ENCODE measurements around the gene XPR1. TPM values are rescaled to one million over a fixed set of nuclear protein-coding genes. Genes with fewer than 3 reads are reported as not detected.

XPR1 gene
- total and polyA plus RNA-seq, 2 of the 8 experiments (the other 6 are each of a cell fraction or from before 2014, with no cell fraction given), result 28.6 to 43.9 TPM

DNA sequence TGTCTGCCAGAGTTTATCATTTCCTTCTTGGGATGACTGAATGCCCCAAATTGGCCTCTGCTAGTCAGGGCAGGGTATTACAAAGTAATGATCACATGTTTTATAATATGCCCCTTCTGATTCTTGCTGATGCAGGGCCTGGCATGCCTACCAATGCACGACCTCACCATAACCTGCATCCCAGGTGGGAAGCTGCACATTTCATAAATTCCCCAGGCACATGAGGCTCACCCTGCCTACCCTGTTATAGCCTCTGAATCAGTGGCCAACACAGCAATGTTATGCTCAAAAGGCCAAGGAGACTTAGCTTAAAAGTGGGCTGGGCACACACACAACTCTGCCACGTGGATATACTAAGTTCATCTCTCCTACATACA, 28.0 kb upstream of the XPR1 start:
- Histone ChIP-seq H2BK20ac (ENCODE audit: low read length) (no peak overlapping the region), H3K9ac (replicated peaks in 1 of 4; ENCODE audit: extremely low read depth in 1 of 4, low read depth in 3 of 4, low read length in 3 of 4) (no peak overlapping the region), H3K27me3 (replicated peaks in 1 of 4; ENCODE audit: control insufficient read depth in 3 of 4, extremely low read depth in 1 of 4, insufficient read depth in 3 of 4, low read length in 3 of 4) (no peaks in the 10 kb centered on the region; a peak in 1 of 7 replicates), H2BK5ac (ENCODE audit: low read depth, low read length) (no peak overlapping the region), H2BK12ac (ENCODE audit: low read depth, low read length) (no peak overlapping the region), H3K14ac (ENCODE audit: insufficient read length) (no peak overlapping the region), H2AFZ (ENCODE audit: low read length) (no peak overlapping the region), H4K91ac (replicated peaks; ENCODE audit: insufficient read length, low read length) (no peak overlapping the region), H2BK120ac (replicated peaks; ENCODE audit: low read depth, low read length) (no peak overlapping the region), H2BK15ac (ENCODE audit: low read length) (no peak overlapping the region), H3K36me3 (ENCODE audit: control insufficient read depth in 2 of 4, insufficient read depth in 4 of 4, low read length in 3 of 4) (no peaks in the 10 kb centered on the region), H3K4me2 (ENCODE audit: insufficient read depth in 1 of 2, low read depth in 2 of 2, low read length in 2 of 2) (no peak overlapping the region), H4K5ac (ENCODE audit: insufficient read length, low read depth, low read length) (no peak overlapping the region), H3K4me3 (ENCODE audit: extremely low read depth in 1 of 4, insufficient read depth in 2 of 4, low read depth in 3 of 4, low read length in 4 of 4) (no peak overlapping the region), H3K23ac (ENCODE audit: insufficient read length) (no peak overlapping the region), H4K8ac (ENCODE audit: extremely low read depth, insufficient read depth, low read length) (no peak overlapping the region), H3K9me3 (ENCODE audit: insufficient read depth in 2 of 2, low read depth in 1 of 2, low read length in 1 of 2) (no peaks in the 10 kb centered on the region), H3K56ac (replicated peaks; ENCODE audit: insufficient read length, low read depth, low read length) (no peak overlapping the region), H3K18ac (ENCODE audit: extremely low read depth, low read length) (no peak overlapping the region), H3K4me1 (replicated peaks in 1 of 4; ENCODE audit: control insufficient read depth in 3 of 4, insufficient read depth in 4 of 4, low read length in 3 of 4) (no peaks in the 10 kb centered on the region; a peak in 1 of 7 replicates), H3K79me2 (ENCODE audit: control insufficient read depth in 1 of 2, insufficient read depth in 2 of 2, low read length in 2 of 2) (no peaks in the 10 kb centered on the region), H2AK5ac (ENCODE audit: low read depth, low read length) (no peak overlapping the region), H3K27ac (ENCODE audit: low read depth, low read length) (no peak overlapping the region), H4K20me1 (replicated peaks in 1 of 2; ENCODE audit: control insufficient read depth in 1 of 2, insufficient read depth in 2 of 2, low read length in 2 of 2) (no peaks in the 10 kb centered on the region), H3K23me2 (ENCODE audit: low read depth, low read length) (no peaks in the 10 kb centered on the region; the same call in 1 of the 2 replicates), H3K79me1 (ENCODE audit: low read depth, low read length) (no peaks in the 10 kb centered on the region), H3K4ac (replicated peaks; ENCODE audit: insufficient read length, low read depth, low read length) (no peak overlapping the region)
- DNase-seq (ENCODE audit: low read depth in 1 of 2, low spot score in 2 of 2), result no peak
- POLR2A ChIA-PET (ENCODE audit: partially characterized antibody), result no interaction called here
- 90% methylated on average over 2 of the region's 2 CpGs; no CpG with 5 or more reads in 1 of the 2 experiments for WGBS, 2 experiments (ENCODE audit: extremely low coverage in 1 of 2, insufficient coverage in 1 of 2, insufficient read length in 1 of 2, insufficient replicate concordance in 2 of 2, low coverage in 1 of 2, low lambda C conversion rate in 2 of 2, missing lambda C conversion rate in 1 of 2)
- CTCF ChIA-PET (ENCODE audit: partially characterized antibody), result interaction anchor here (1.0 to 1.7 kb wide), 3 partner anchors 13 to 259 kb away, joined by 3 to 5 read pairs (median 5); no protein-coding TSS in a partner anchor
- no peak for FAIRE-seq
- no peak for TF ChIP-seq CBX8 (IDR thresholded peaks at IDR 0.05; ENCODE audit: borderline replicate concordance, low read depth, low read length)
- TF ChIP-seq BACH1 (IDR thresholded peaks at IDR 0.05; ENCODE audit: low read length), result no peak
- TF ChIP-seq SIN3A (conservative IDR thresholded peaks at IDR 0.05 in 1 of 2, IDR thresholded peaks at IDR 0.05 in 1 of 2; ENCODE audit: low read depth in 1 of 2, low read length in 2 of 2), result no peak
- TF ChIP-seq EGR1 (IDR thresholded peaks at IDR 0.05; ENCODE audit: borderline replicate concordance, low read depth, low read length), result no peak
- no peak for TF ChIP-seq EZH2 (IDR thresholded peaks at IDR 0.05; ENCODE audit: low read depth, low read length, severe bottlenecking)
- no peak for TF ChIP-seq CEBPB (IDR thresholded peaks at IDR 0.05; ENCODE audit: low read depth, low read length)

All from H1 (cell line).